Activated naive CD4-positive, alpha-beta T cell treated with anti-CD3 and anti-CD28 coated beads, Interleukin-2, amount 50 U/mL, for 24 hours (primary cell): ENCODE measurements around the gene USP25.

Experiments used
- H3K27ac Mint-ChIP-seq: one replicate; pipeline ENCODE4 v1.8.0; 2021; ENCODE audit warnings: mild to moderate bottlenecking, mixed read lengths
- H3K27me3 Mint-ChIP-seq: one replicate; pipeline ENCODE4 v1.8.0; 2021; ENCODE audit warnings: mixed read lengths
- H3K36me3 Mint-ChIP-seq: one replicate; pipeline ENCODE4 v1.8.0; 2021; ENCODE audit warnings: mixed read lengths
- H3K4me1 Mint-ChIP-seq: one replicate; pipeline ENCODE4 v1.8.0; 2021; ENCODE audit warnings: mixed read lengths
- H3K4me3 Mint-ChIP-seq: one replicate; pipeline ENCODE4 v1.8.0; 2021; ENCODE audit warnings: mild to moderate bottlenecking, mixed read lengths
- H3K9me3 Mint-ChIP-seq: one replicate; pipeline ENCODE4 v1.8.0; 2021; ENCODE audit warnings: mixed read lengths

Gene USP25

DNA sequence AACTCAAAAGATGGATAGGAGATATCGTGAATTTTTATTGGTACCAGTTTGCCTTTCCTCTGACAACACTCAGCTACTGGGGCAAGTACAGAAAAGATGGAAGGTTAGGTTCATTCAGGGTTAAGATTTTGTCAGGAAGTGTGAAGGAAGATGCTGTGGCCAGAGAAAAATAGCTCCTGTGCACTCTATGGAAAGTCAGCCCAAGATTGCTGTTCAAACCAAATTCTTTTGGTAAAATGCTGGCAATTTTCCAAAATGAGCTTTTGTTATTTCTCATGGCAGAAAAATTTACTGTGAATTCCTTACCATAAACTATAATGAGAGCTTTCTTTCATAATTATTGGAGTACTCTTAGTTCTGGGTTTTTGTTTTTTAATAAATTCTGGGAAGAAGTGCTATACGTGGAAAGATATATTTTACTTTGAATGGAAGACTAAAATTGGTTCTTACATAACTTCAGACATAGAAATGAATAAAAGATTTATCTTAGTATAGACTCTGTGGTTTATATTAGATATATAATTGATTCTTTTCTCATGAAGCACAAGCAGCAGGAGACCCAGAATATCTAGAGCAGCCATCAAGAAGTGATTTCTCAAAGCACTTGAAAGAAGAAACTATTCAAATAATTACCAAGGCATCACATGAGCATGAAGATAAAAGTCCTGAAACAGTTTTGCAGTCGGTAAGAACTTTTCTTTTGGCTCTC, 112.2 kb downstream of the USP25 start:
- H3K4me3 Mint-ChIP-seq = no peak overlapping the region

GRCh38 chr21:15842565-15842880, 112.7 kb downstream of the USP25 start:
- Mint-ChIP-seq H3K27ac (no peak overlapping the region), H3K9me3 (no peaks in the 10 kb centered on the region), H3K36me3 (peaks cover 3% of the 10 kb centered on the region), H3K27me3 (no peaks in the 10 kb centered on the region), H3K4me1 (peaks cover 7% of the 10 kb centered on the region), H3K4me3 (no peak overlapping the region)

More for the DNA sequence above, 112.2 kb downstream of the USP25 start:
- Mint-ChIP-seq H3K27me3 (no peaks in the 10 kb centered on the region), H3K4me1 (peaks cover 11% of the 10 kb centered on the region), H3K27ac (no peak overlapping the region), H3K36me3 (peaks cover 5% of the 10 kb centered on the region), H3K9me3 (no peaks in the 10 kb centered on the region)

- no peak overlapping the region for H3K4me3 Mint-ChIP-seq
- H3K4me1 Mint-ChIP-seq = peaks cover 6% of the 10 kb centered on the region
- no peak overlapping the region for H3K27ac Mint-ChIP-seq
- H3K27me3 Mint-ChIP-seq = no peaks in the 10 kb centered on the region
- H3K9me3 Mint-ChIP-seq = no peaks in the 10 kb centered on the region
- H3K36me3 Mint-ChIP-seq = peaks cover 6% of the 10 kb centered on the region
These were observed 114.0 kb downstream of the USP25 start for GRCh38 chr21:15843766-15844165.

- no peaks in the 10 kb centered on the region for H3K4me1 Mint-ChIP-seq
- H3K9me3 Mint-ChIP-seq = no peaks in the 10 kb centered on the region
- H3K36me3 Mint-ChIP-seq = peaks cover 11% of the 10 kb centered on the region
- no peaks in the 10 kb centered on the region for H3K27me3 Mint-ChIP-seq
- no peak overlapping the region for H3K27ac Mint-ChIP-seq
- no peak overlapping the region for H3K4me3 Mint-ChIP-seq
These were observed 119.1 kb downstream of the USP25 start for GRCh38 chr21:15848634-15849560.

DNA sequence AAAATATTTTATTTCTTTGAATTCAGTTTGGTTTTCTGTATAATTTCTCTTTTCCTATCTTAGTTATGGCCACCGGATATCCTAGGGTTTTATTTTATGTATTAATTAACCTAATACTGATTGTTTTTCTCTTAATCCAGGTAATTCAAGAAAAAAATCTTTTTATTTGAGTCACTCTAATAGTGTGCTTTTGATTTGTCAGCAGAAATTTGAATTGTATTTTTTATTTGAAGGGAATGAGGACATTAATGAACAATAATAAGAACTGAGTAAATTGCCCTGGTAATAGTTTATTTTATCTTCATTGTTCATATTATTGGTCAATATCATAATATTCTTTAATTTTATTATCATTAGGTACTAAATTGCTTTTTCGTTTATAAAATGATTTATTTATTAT, 120.1 kb downstream of the USP25 start:
- H3K36me3 Mint-ChIP-seq = peaks cover 18% of the 10 kb centered on the region
- H3K27me3 Mint-ChIP-seq = no peaks in the 10 kb centered on the region
- no peak overlapping the region for H3K4me3 Mint-ChIP-seq
- peaks cover 4% of the 10 kb centered on the region for H3K9me3 Mint-ChIP-seq
- peaks cover 5% of the 10 kb centered on the region for H3K4me1 Mint-ChIP-seq
- no peak overlapping the region for H3K27ac Mint-ChIP-seq

GRCh38 chr21:15850645-15851044, 120.9 kb downstream of the USP25 start:
- H3K27ac Mint-ChIP-seq = no peak overlapping the region
- peaks cover 4% of the 10 kb centered on the region for H3K9me3 Mint-ChIP-seq

DNA sequence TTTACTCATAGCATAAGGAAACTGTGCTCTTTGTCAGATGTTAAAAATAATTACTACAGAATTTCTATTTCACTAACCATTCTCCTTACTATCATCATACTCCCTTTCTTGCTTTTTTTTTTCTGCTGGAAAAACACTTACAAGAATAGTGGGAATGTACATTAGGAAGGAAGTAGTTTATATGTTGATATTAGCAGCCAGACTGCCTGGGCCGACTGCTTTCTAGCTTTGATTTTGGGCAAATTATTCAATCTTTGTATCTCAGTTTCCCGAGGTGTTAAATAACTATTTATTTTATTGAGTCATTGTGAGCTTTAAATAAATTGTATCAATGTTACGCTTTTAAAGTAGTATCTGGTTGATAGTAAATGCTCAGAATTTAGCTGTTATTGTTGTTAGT, 122.4 kb downstream of the USP25 start:
- Mint-ChIP-seq H3K9me3 (peaks cover 4% of the 10 kb centered on the region), H3K4me1 (peaks cover 16% of the 10 kb centered on the region), H3K27ac (no peak overlapping the region), H3K36me3 (peaks cover 25% of the 10 kb centered on the region), H3K27me3 (no peaks in the 10 kb centered on the region), H3K4me3 (no peak overlapping the region)

More at GRCh38 chr21:15850645-15851044, 120.9 kb downstream of the USP25 start:
- peaks cover 21% of the 10 kb centered on the region for H3K36me3 Mint-ChIP-seq
- H3K4me1 Mint-ChIP-seq = peaks cover 6% of the 10 kb centered on the region
- no peak overlapping the region for H3K4me3 Mint-ChIP-seq
- H3K27me3 Mint-ChIP-seq = no peaks in the 10 kb centered on the region

- Mint-ChIP-seq H3K9me3 (peaks cover 4% of the 10 kb centered on the region), H3K27ac (no peak overlapping the region), H3K4me1 (peaks cover 24% of the 10 kb centered on the region), H3K4me3 (no peak overlapping the region), H3K27me3 (no peaks in the 10 kb centered on the region), H3K36me3 (peaks cover 23% of the 10 kb centered on the region)
These were observed 123.3 kb downstream of the USP25 start for GRCh38 chr21:15853126-15853525.

- Mint-ChIP-seq H3K4me3 (no peak overlapping the region), H3K36me3 (peaks cover 19% of the 10 kb centered on the region), H3K4me1 (peaks cover 31% of the 10 kb centered on the region), H3K27ac (no peak overlapping the region), H3K27me3 (no peaks in the 10 kb centered on the region), H3K9me3 (peaks cover 4% of the 10 kb centered on the region)
These were observed 127.0 kb downstream of the USP25 start for GRCh38 chr21:15856813-15857212.

DNA sequence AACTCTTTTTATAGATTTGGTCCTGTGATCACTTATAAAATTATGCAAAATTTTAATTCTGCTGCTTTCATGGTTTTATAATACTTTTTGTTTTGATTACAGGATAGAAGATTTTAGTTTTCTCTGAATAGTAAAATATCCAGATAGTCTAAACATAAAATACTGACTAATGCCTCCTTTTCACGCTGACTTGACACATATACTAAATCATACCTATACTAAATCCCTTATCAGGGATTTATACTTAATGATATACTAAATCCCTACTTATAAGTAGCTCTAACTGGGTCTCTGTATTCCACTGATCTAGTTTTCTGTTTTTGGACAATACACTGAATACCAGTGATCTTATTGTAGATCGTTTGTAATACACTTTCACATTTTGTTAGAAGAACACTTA, 128.0 kb downstream of the USP25 start:
- H3K27ac Mint-ChIP-seq = no peak overlapping the region
- H3K27me3 Mint-ChIP-seq = no peaks in the 10 kb centered on the region

DNA sequence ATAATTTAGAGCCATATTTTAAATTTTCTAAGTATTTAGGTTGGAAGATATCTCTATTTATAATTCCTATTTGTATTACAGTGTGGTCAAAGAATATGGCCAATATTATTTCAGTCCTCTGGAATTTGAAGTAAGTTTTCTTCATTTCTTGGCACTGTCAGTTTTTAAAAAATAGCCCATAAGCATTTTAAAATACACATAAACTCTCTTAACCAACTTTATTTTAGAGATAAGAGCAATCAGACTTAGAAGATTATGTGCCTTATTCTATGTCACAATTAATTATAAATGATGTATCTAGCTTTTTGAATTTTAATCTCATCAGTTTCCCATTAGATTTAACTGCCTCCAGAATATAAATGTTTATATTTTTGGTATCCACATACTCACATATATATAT, 130.8 kb downstream of the USP25 start:
- Mint-ChIP-seq H3K36me3 (peaks cover 12% of the 10 kb centered on the region), H3K9me3 (no peaks in the 10 kb centered on the region), H3K4me1 (peaks cover 26% of the 10 kb centered on the region), H3K27me3 (no peaks in the 10 kb centered on the region), H3K4me3 (no peak overlapping the region), H3K27ac (no peak overlapping the region)

More for the DNA sequence above, 128.0 kb downstream of the USP25 start:
- H3K9me3 Mint-ChIP-seq = peaks cover 4% of the 10 kb centered on the region
- H3K4me1 Mint-ChIP-seq = peaks cover 31% of the 10 kb centered on the region
- peaks cover 19% of the 10 kb centered on the region for H3K36me3 Mint-ChIP-seq
- no peak overlapping the region for H3K4me3 Mint-ChIP-seq

GRCh38 chr21:15868940-15869339, 139.2 kb downstream of the USP25 start:
- H3K4me3 Mint-ChIP-seq = no peak overlapping the region
- H3K36me3 Mint-ChIP-seq = peaks cover 16% of the 10 kb centered on the region
- H3K4me1 Mint-ChIP-seq = no peaks in the 10 kb centered on the region
- no peaks in the 10 kb centered on the region for H3K27me3 Mint-ChIP-seq
- no peak overlapping the region for H3K27ac Mint-ChIP-seq
- H3K9me3 Mint-ChIP-seq = no peaks in the 10 kb centered on the region

DNA sequence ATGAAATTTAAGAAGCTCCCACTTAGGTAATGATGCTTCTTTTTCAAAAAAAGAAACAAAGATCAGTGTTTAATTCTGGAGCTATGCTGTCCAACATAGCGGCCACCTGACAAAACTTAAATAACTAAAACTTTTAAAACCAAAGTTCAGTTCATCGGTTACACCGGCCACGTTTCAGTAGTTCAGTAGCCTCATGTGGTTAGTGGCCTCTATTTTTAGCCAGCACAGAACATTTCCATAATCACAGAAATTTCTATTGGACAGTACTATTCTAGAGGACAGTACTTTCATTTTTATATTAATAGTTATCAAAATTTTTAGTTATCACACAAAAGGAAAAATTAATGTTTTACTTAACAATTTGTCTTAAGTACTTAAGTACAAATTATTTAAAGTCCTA, 141.0 kb downstream of the USP25 start:
- Mint-ChIP-seq H3K4me1 (no peaks in the 10 kb centered on the region), H3K9me3 (no peaks in the 10 kb centered on the region), H3K27me3 (no peaks in the 10 kb centered on the region), H3K4me3 (no peak overlapping the region), H3K27ac (no peak overlapping the region), H3K36me3 (peaks cover 26% of the 10 kb centered on the region)

GRCh38 chr21:15872236-15872635, 142.5 kb downstream of the USP25 start:
- peaks cover under 1% of the 10 kb centered on the region for H3K9me3 Mint-ChIP-seq
- H3K4me3 Mint-ChIP-seq = no peak overlapping the region
- no peaks in the 10 kb centered on the region for H3K27me3 Mint-ChIP-seq
- H3K27ac Mint-ChIP-seq = no peak overlapping the region
- no peaks in the 10 kb centered on the region for H3K4me1 Mint-ChIP-seq
- H3K36me3 Mint-ChIP-seq = peaks cover 28% of the 10 kb centered on the region

DNA sequence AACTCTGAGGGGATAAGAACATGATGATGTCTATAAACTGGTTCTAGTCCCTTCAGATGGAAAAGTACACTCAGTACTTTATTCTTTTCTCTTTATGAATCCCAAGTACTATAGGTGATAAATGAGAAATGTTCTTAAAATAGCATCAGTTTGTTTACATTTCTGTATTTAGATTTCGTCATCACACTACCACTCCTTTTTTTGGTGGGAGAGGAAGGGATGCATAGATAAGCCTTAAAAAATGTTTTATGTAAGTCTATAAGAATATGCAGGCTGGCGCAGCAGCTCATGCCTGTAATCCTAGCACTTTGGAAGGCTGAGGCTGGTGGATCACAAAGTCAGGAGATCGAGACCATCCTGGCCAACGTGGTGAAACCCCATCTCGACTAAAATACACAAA, 144.8 kb downstream of the USP25 start:
- no peak overlapping the region for H3K4me3 Mint-ChIP-seq
- no peaks in the 10 kb centered on the region for H3K4me1 Mint-ChIP-seq
- peaks cover 32% of the 10 kb centered on the region for H3K36me3 Mint-ChIP-seq
- peaks cover 5% of the 10 kb centered on the region for H3K9me3 Mint-ChIP-seq
- no peak overlapping the region for H3K27ac Mint-ChIP-seq
- H3K27me3 Mint-ChIP-seq = no peaks in the 10 kb centered on the region

DNA sequence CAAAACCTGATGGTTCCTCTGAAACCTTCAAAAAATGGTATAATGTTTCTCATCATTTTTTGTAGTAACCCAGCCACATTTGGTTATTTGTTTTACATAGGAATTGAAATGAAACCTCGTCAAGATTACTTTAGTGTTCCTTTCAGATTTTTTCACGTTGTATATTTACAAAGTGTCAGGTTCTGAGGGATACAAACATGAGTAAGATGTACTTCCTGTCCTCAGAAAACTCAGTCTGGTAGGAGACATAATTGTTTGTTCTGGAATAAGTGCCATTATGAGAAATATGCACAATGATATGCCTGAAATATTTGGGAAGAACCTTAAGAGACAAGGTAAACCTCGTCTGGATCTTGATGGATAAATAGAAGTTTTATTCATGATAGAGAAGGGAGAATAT, 145.5 kb downstream of the USP25 start:
- no peaks in the 10 kb centered on the region for H3K4me1 Mint-ChIP-seq
- no peak overlapping the region for H3K4me3 Mint-ChIP-seq
- peaks cover 34% of the 10 kb centered on the region for H3K36me3 Mint-ChIP-seq
- peaks cover 5% of the 10 kb centered on the region for H3K9me3 Mint-ChIP-seq
- no peak overlapping the region for H3K27ac Mint-ChIP-seq
- H3K27me3 Mint-ChIP-seq = no peaks in the 10 kb centered on the region
